ENCODE results near the gene KANSL1. TPM values are rescaled to one million over a fixed set of nuclear protein-coding genes. Genes with fewer than 3 reads are reported as not detected.

KANSL1 gene
- total and polyA plus RNA-seq, 4 donors = 16.2 to 189 (median 47.4) TPM

GRCh38 chr17:46086821-46087220, 106.4 kb downstream of the KANSL1 start:
- no peaks in the 10 kb centered on the region for H3K9me3 ChIP-seq (ENCODE audit: control insufficient read depth in 4 of 4, insufficient read depth in 3 of 4, low read length in 3 of 4)
- peaks cover 0 to 9% (median 7%) of the 10 kb centered on the region in 4 donors for H3K36me3 ChIP-seq (ENCODE audit: control insufficient read depth in 4 of 4, insufficient read depth in 4 of 4, low read length in 4 of 4)
- H3K27ac ChIP-seq (ENCODE audit: low read depth in 1 of 2, low read length in 1 of 2) = no peak overlapping the region
- DNase-seq = no peak
- H3K4me3 ChIP-seq = no peak overlapping the region
- H3K9ac ChIP-seq (ENCODE audit: insufficient read depth in 1 of 2, low read length in 2 of 2) = no peak overlapping the region
- 94 to 96% methylated on average over 4 of the region's 4 CpGs for WGBS, 2 donors
- H3K27me3 ChIP-seq (ENCODE audit: control insufficient read depth in 3 of 3, insufficient read depth in 3 of 3, low read length in 2 of 3) = no peaks in the 10 kb centered on the region
- no peak for TF ChIP-seq CTCF (IDR thresholded peaks at IDR 0.05; ENCODE audit: control extremely low read depth, extremely low read depth)
- peaks cover 0 to 30% (median 4%) of the 10 kb centered on the region in 5 donors for H3K4me1 ChIP-seq (ENCODE audit: control insufficient read depth in 5 of 5, insufficient read depth in 5 of 5, low read length in 5 of 5)
- ATAC-seq (ENCODE audit: insufficient read depth, low FRiP score) = no peak

GRCh38 chr17:46085522-46085921, 107.7 kb downstream of the KANSL1 start:
- no peak for TF ChIP-seq CTCF (IDR thresholded peaks at IDR 0.05; ENCODE audit: control extremely low read depth, extremely low read depth)
- Histone ChIP-seq H3K4me3 (no peak overlapping the region), H3K9me3 (ENCODE audit: control insufficient read depth in 4 of 4, insufficient read depth in 3 of 4, low read length in 3 of 4) (no peaks in the 10 kb centered on the region), H3K27me3 (ENCODE audit: control insufficient read depth in 3 of 3, insufficient read depth in 3 of 3, low read length in 2 of 3) (no peaks in the 10 kb centered on the region), H3K9ac (ENCODE audit: insufficient read depth in 1 of 2, low read length in 2 of 2) (no peak overlapping the region), H3K36me3 (ENCODE audit: control insufficient read depth in 4 of 4, insufficient read depth in 4 of 4, low read length in 4 of 4) (peaks cover 0 to 7% (median 5%) of the 10 kb centered on the region in 4 donors), H3K27ac (ENCODE audit: low read depth in 1 of 2, low read length in 1 of 2) (no peak overlapping the region), H3K4me1 (ENCODE audit: control insufficient read depth in 5 of 5, insufficient read depth in 5 of 5, low read length in 5 of 5) (peaks cover 0 to 30% (median 4%) of the 10 kb centered on the region in 5 donors)
- no peak for ATAC-seq (ENCODE audit: insufficient read depth, low FRiP score)
- WGBS, 2 donors = 92 to 97% methylated on average over 6 of the region's 6 CpGs
- no peak for DNase-seq

- H3K4me3 ChIP-seq = no peak overlapping the region
- peaks cover 0 to 30% (median 4%) of the 10 kb centered on the region in 5 donors for H3K4me1 ChIP-seq (ENCODE audit: control insufficient read depth in 5 of 5, insufficient read depth in 5 of 5, low read length in 5 of 5)
- 73 to 80% methylated on average over 2 of the region's 2 CpGs for WGBS, 2 donors
- no peaks in the 10 kb centered on the region for H3K27me3 ChIP-seq (ENCODE audit: control insufficient read depth in 3 of 3, insufficient read depth in 3 of 3, low read length in 2 of 3)
- H3K9me3 ChIP-seq (ENCODE audit: control insufficient read depth in 4 of 4, insufficient read depth in 3 of 4, low read length in 3 of 4) = no peaks in the 10 kb centered on the region
- no peak overlapping the region for H3K27ac ChIP-seq (ENCODE audit: low read depth in 1 of 2, low read length in 1 of 2)
- H3K36me3 ChIP-seq (ENCODE audit: control insufficient read depth in 4 of 4, insufficient read depth in 4 of 4, low read length in 4 of 4) = peaks cover 0 to 10% (median 3%) of the 10 kb centered on the region in 4 donors
- no peak for ATAC-seq (ENCODE audit: insufficient read depth, low FRiP score)
- no peak for DNase-seq
- H3K9ac ChIP-seq (ENCODE audit: insufficient read depth in 1 of 2, low read length in 2 of 2) = no peak overlapping the region
- no peak for TF ChIP-seq CTCF (IDR thresholded peaks at IDR 0.05; ENCODE audit: control extremely low read depth, extremely low read depth)
These were observed 111.0 kb downstream of the KANSL1 start for GRCh38 chr17:46082257-46082656.

GRCh38 chr17:46081018-46081320, 112.3 kb downstream of the KANSL1 start:
- Histone ChIP-seq H3K27ac (ENCODE audit: low read depth in 1 of 2, low read length in 1 of 2) (no peak overlapping the region), H3K9ac (ENCODE audit: insufficient read depth in 1 of 2, low read length in 2 of 2) (no peak overlapping the region), H3K36me3 (ENCODE audit: control insufficient read depth in 4 of 4, insufficient read depth in 4 of 4, low read length in 4 of 4) (peaks cover 0 to 13% (median 4%) of the 10 kb centered on the region in 4 donors), H3K4me1 (ENCODE audit: control insufficient read depth in 5 of 5, insufficient read depth in 5 of 5, low read length in 5 of 5) (peaks cover 0 to 25% (median 4%) of the 10 kb centered on the region in 5 donors), H3K9me3 (ENCODE audit: control insufficient read depth in 4 of 4, insufficient read depth in 3 of 4, low read length in 3 of 4) (no peaks in the 10 kb centered on the region), H3K4me3 (no peak overlapping the region), H3K27me3 (ENCODE audit: control insufficient read depth in 3 of 3, insufficient read depth in 3 of 3, low read length in 2 of 3) (no peaks in the 10 kb centered on the region)
- no peak for ATAC-seq (ENCODE audit: insufficient read depth, low FRiP score)
- DNase-seq = no peak
- no peak for TF ChIP-seq CTCF (IDR thresholded peaks at IDR 0.05; ENCODE audit: control extremely low read depth, extremely low read depth)
